Naive B cell (primary cell): ENCODE measurements around the gene MS4A10. TPM values are rescaled to one million over a fixed set of nuclear protein-coding genes. Genes with fewer than 3 reads are reported as not detected.

Source experiments
- ATAC-seq, 2 donors: fragments of 150-1000 bp; cut with Tn5 transposase; 2 replicates each; pipeline ENCODE4 v1.10.0; 2021; ENCODE audit warnings: low read depth in 2 of 2, mild to moderate bottlenecking in 2 of 2, moderate library complexity in 2 of 2
- DNase-seq: peaks from one replicate; pipeline ENCODE4 v3.0.0; 2022
- H3K27ac Mint-ChIP-seq, 6 donors: one replicate each; pipeline ENCODE4 v1.8.0; 2020 to 2022; ENCODE audit warnings: mild to moderate bottlenecking in 6 of 6, mixed read lengths in 6 of 6, moderate library complexity in 5 of 6, inconsistent platforms in 2 of 6
- H3K27me3 Mint-ChIP-seq, 3 donors: one replicate each; pipeline ENCODE4 v1.8.0; 2021 to 2022; ENCODE audit warnings: mixed read lengths in 3 of 3, mild to moderate bottlenecking in 1 of 3
- H3K36me3 Mint-ChIP-seq, 2 donors: one replicate each; pipeline ENCODE4 v1.8.0; 2020 to 2022; ENCODE audit warnings: mixed read lengths in 2 of 2, inconsistent platforms in 1 of 2, mild to moderate bottlenecking in 1 of 2
- H3K4me1 Mint-ChIP-seq, 3 donors: one replicate each; pipeline ENCODE4 v1.8.0; 2020 to 2022; ENCODE audit warnings: mixed read lengths in 3 of 3, inconsistent platforms in 1 of 3, mild to moderate bottlenecking in 1 of 3, moderate library complexity in 1 of 3
- H3K4me3 Mint-ChIP-seq, 8 donors: one replicate each; pipeline ENCODE4 v1.8.0; 2020 to 2022; ENCODE audit warnings: mild to moderate bottlenecking in 8 of 8, mixed read lengths in 8 of 8, moderate library complexity in 8 of 8, inconsistent platforms in 2 of 8
- H3K9me3 Mint-ChIP-seq, 7 donors: one replicate each; pipeline ENCODE4 v1.8.0; 2020 to 2022; ENCODE audit warnings: mixed read lengths in 7 of 7, mild to moderate bottlenecking in 5 of 7, inconsistent platforms in 2 of 7, moderate library complexity in 1 of 7
- polyA plus RNA-seq, 6 donors: library from polyadenylated mRNA; unstranded; fragments of 300-500 nt; fragmentation: Illumina TruSeq; gene quantifications; one replicate each; pipeline ENCODE4 v1.2.3, GENCODE V29; 2021; ENCODE audit warnings: low read depth in 6 of 6

MS4A10 gene
- polyA plus RNA-seq, 6 donors from 2014 or later = not detected

GRCh38 chr11:60825790-60826189 lies 40.7 kb downstream of the MS4A10 start:
- H3K27ac Mint-ChIP-seq = no peak overlapping the region
- H3K4me3 Mint-ChIP-seq = no peak overlapping the region
- H3K36me3 Mint-ChIP-seq = no peaks in the 10 kb centered on the region
- peaks cover 0 to 11% (median 0%) of the 10 kb centered on the region in 3 donors for H3K27me3 Mint-ChIP-seq
- no peak for DNase-seq
- H3K4me1 Mint-ChIP-seq = peaks cover 5 to 10% (median 6%) of the 10 kb centered on the region in 3 donors
- ATAC-seq = no peak
- no peaks in the 10 kb centered on the region for H3K9me3 Mint-ChIP-seq

GRCh38 chr11:60830478-60831142 lies 45.5 kb downstream of the MS4A10 start:
- H3K9me3 Mint-ChIP-seq = no peaks in the 10 kb centered on the region
- H3K27me3 Mint-ChIP-seq = peaks cover 0 to 15% (median 4%) of the 10 kb centered on the region in 3 donors
- peaks cover 0 to 5% (median 3%) of the 10 kb centered on the region in 3 donors for H3K4me1 Mint-ChIP-seq
- H3K27ac Mint-ChIP-seq = no peak overlapping the region
- no peaks in the 10 kb centered on the region for H3K36me3 Mint-ChIP-seq
- peak overlapping the region in 3 of 8 donors; percentile 1 to 79 (median 23) for H3K4me3 Mint-ChIP-seq
- peak in 1 of 2 donors; percentile 43 for ATAC-seq
- DNase-seq = no peak

- H3K9me3 Mint-ChIP-seq = no peaks in the 10 kb centered on the region
- ATAC-seq = peak; percentile 81 to 95
- no peaks in the 10 kb centered on the region for H3K36me3 Mint-ChIP-seq
- DNase-seq = peak; percentile 67
- H3K4me3 Mint-ChIP-seq = peak overlapping the region in 3 of 8 donors; percentile 1 to 79 (median 23)
- H3K4me1 Mint-ChIP-seq = peaks cover 0 to 7% (median 5%) of the 10 kb centered on the region in 3 donors
- no peak overlapping the region for H3K27ac Mint-ChIP-seq
- peaks cover 0 to 15% (median 4%) of the 10 kb centered on the region in 3 donors for H3K27me3 Mint-ChIP-seq
Observed at GRCh38 chr11:60831143-60831500, 46.0 kb downstream of the MS4A10 start.

GRCh38 chr11:60831501-60832079 lies 46.5 kb downstream of the MS4A10 start:
- no peak overlapping the region for H3K4me3 Mint-ChIP-seq
- no peak overlapping the region for H3K27ac Mint-ChIP-seq

GRCh38 chr11:60834742-60835533 lies 49.8 kb downstream of the MS4A10 start:
- Mint-ChIP-seq H3K27ac (no peak overlapping the region), H3K27me3 (peaks cover 0 to 9% (median 4%) of the 10 kb centered on the region in 3 donors), H3K4me3 (no peak overlapping the region), H3K36me3 (no peaks in the 10 kb centered on the region), H3K9me3 (no peaks in the 10 kb centered on the region), H3K4me1 (peaks cover 3 to 8% (median 5%) of the 10 kb centered on the region in 3 donors)
- DNase-seq = no peak
- ATAC-seq = no peak

More at GRCh38 chr11:60831501-60832079, 46.5 kb downstream of the MS4A10 start:
- Mint-ChIP-seq H3K36me3 (no peaks in the 10 kb centered on the region), H3K4me1 (peaks cover 0 to 8% (median 5%) of the 10 kb centered on the region in 3 donors), H3K27me3 (peaks cover 0 to 15% (median 4%) of the 10 kb centered on the region in 3 donors), H3K9me3 (no peaks in the 10 kb centered on the region)
- DNase-seq (no peak), ATAC-seq (no peak)

GRCh38 chr11:60835534-60835846 lies 50.4 kb downstream of the MS4A10 start:
- Mint-ChIP-seq H3K27me3 (peaks cover 0 to 9% (median 4%) of the 10 kb centered on the region in 3 donors), H3K27ac (peak overlapping the region in 1 of 6 donors; percentile 26), H3K36me3 (no peaks in the 10 kb centered on the region), H3K9me3 (no peaks in the 10 kb centered on the region), H3K4me3 (no peak overlapping the region), H3K4me1 (peaks cover 3 to 8% (median 5%) of the 10 kb centered on the region in 3 donors)
- DNase-seq (no peak), ATAC-seq (no peak)

- Mint-ChIP-seq H3K27ac (no peak overlapping the region), H3K4me1 (peaks cover 12 to 21% (median 13%) of the 10 kb centered on the region in 3 donors), H3K36me3 (no peaks in the 10 kb centered on the region), H3K27me3 (peaks cover 0 to 9% (median 4%) of the 10 kb centered on the region in 3 donors), H3K9me3 (no peaks in the 10 kb centered on the region), H3K4me3 (peak overlapping the region in 1 of 8 donors; percentile 13)
- DNase-seq (no peak), ATAC-seq (no peak)
Observed at GRCh38 chr11:60836866-60837515, 51.9 kb downstream of the MS4A10 start.

- Mint-ChIP-seq H3K27ac (peak overlapping the region in 1 of 6 donors; percentile 54), H3K4me1 (peaks cover 23 to 31% (median 23%) of the 10 kb centered on the region in 3 donors), H3K9me3 (no peaks in the 10 kb centered on the region), H3K27me3 (no peaks in the 10 kb centered on the region), H3K4me3 (no peak overlapping the region), H3K36me3 (no peaks in the 10 kb centered on the region)
- ATAC-seq = no peak
- no peak for DNase-seq
Observed at GRCh38 chr11:60838132-60838531, 53.0 kb downstream of the MS4A10 start.

- Mint-ChIP-seq H3K9me3 (no peaks in the 10 kb centered on the region), H3K4me3 (peak overlapping the region; percentile 71 to 97 (median 92)), H3K36me3 (no peaks in the 10 kb centered on the region), H3K27me3 (no peaks in the 10 kb centered on the region), H3K4me1 (peaks cover 46 to 53% (median 46%) of the 10 kb centered on the region in 3 donors), H3K27ac (peak overlapping the region; percentile 54 to 97 (median 84))
- DNase-seq (no peak), ATAC-seq (no peak)
Observed at GRCh38 chr11:60840470-60841430, 55.6 kb downstream of the MS4A10 start.

- Mint-ChIP-seq H3K9me3 (no peaks in the 10 kb centered on the region), H3K4me1 (peaks cover 46 to 49% (median 46%) of the 10 kb centered on the region in 3 donors), H3K36me3 (no peaks in the 10 kb centered on the region), H3K4me3 (peak within 1 kb of the TSS; percentile 78 to 97 (median 94)), H3K27ac (peak within 1 kb of the TSS; percentile 82 to 98 (median 92)), H3K27me3 (no peaks in the 10 kb centered on the region)
- DNase-seq = peak; percentile 97
- ATAC-seq = peak; percentile 94 to 98
Observed at GRCh38 chr11:60841797-60842667, 56.9 kb downstream of the MS4A10 start, which contains the start of gene CCDC86. CCDC86 (plus strand) TSS chr11:60842113; CDS start chr11:60842125, 12 bp downstream.

GRCh38 chr11:60842668-60843600 lies 57.8 kb downstream of the MS4A10 start:
- peak overlapping the region; percentile 21 to 98 (median 92) for H3K27ac Mint-ChIP-seq
- H3K9me3 Mint-ChIP-seq = no peaks in the 10 kb centered on the region
- DNase-seq = no peak
- H3K4me3 Mint-ChIP-seq = peak overlapping the region; percentile 78 to 97 (median 94)
- ATAC-seq = no peak
- no peaks in the 10 kb centered on the region for H3K36me3 Mint-ChIP-seq
- H3K27me3 Mint-ChIP-seq = no peaks in the 10 kb centered on the region
- peaks cover 46 to 49% (median 46%) of the 10 kb centered on the region in 3 donors for H3K4me1 Mint-ChIP-seq
